Lower leg skin (tissue), 3 donors: ENCODE measurements around the gene GPR55.

ENCODE experiments used
- POLR2A ChIP-seq, 2 donors: fragments of 450-650 bp; IDR thresholded peaks; one replicate each; pipeline ENCODE4 v1.6.1; 2016 to 2017; ENCODE audit warnings: antibody characterized with exemption in 2 of 2, mild to moderate bottlenecking in 1 of 2, moderate library complexity in 1 of 2
- TF ChIP-seq, protein P1 (sequence below), 3 donors: fragments of 450-650 bp; IDR thresholded peaks; one replicate each; pipeline ENCODE4 v1.5.1; 2016; ENCODE audit warnings: antibody characterized with exemption in 3 of 3, mild to moderate bottlenecking in 3 of 3, moderate library complexity in 2 of 3

DNA sequence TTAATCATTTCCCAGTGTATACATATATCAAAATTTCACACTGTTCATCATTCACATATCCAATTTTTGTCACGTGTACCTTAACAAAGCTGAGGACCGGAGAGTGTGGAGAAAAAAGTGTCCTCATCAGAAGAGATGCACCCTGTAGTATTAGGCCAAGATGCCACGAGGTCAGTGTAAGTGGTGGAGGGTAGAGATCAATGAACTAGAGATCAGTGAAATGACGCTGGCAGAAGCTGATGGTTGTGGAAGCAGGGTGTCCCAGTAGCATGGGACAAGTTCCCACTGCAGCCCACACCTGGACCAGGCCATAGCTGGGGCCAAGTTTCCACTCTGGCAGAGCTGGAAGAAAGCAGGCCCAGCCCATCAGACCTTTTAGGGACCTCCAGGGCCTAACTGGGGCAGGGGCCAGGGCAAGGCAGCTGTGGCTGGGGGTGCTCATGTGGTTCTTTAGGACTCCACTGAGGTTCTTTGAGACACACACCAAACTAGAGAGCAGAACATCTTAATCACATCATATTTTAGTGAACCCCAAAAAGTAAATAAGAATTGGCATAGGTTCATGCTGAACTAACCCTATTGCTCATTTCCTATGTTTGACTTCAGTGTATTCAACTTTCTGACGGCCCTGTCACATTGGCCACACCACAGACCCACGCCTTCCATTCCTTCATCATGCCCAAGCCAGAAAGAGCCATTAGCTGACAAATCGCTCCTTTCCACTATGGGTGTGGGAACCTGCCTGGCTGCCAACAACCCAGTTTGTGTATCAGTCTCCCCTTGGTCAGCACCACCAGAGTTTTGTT, 21.6 kb upstream of the GPR55 start:
- TF ChIP-seq, protein P1, sequence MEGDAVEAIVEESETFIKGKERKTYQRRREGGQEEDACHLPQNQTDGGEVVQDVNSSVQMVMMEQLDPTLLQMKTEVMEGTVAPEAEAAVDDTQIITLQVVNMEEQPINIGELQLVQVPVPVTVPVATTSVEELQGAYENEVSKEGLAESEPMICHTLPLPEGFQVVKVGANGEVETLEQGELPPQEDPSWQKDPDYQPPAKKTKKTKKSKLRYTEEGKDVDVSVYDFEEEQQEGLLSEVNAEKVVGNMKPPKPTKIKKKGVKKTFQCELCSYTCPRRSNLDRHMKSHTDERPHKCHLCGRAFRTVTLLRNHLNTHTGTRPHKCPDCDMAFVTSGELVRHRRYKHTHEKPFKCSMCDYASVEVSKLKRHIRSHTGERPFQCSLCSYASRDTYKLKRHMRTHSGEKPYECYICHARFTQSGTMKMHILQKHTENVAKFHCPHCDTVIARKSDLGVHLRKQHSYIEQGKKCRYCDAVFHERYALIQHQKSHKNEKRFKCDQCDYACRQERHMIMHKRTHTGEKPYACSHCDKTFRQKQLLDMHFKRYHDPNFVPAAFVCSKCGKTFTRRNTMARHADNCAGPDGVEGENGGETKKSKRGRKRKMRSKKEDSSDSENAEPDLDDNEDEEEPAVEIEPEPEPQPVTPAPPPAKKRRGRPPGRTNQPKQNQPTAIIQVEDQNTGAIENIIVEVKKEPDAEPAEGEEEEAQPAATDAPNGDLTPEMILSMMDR (IDR thresholded peaks at IDR 0.05) = no peak
- no peak for TF ChIP-seq POLR2A (IDR thresholded peaks at IDR 0.05)
